HUES6 (cell line): ENCODE measurements around the gene CD93.

Experiments
- H3K27ac ChIP-seq: 2 replicates; pipeline ENCODE4 v1.7.0; 2013; ENCODE audit warnings: low read depth, mild to moderate bottlenecking, low read length, inconsistent platforms
- H3K27me3 ChIP-seq: 2 replicates; pipeline ENCODE4 v1.6.1; 2013; ENCODE audit warnings: low read length; ENCODE audit not compliant: control insufficient read depth, insufficient read depth
- H3K36me3 ChIP-seq: 2 replicates; pipeline ENCODE4 v1.6.1; 2013; ENCODE audit warnings: low read length; ENCODE audit not compliant: control insufficient read depth, insufficient read depth
- H3K4me1 ChIP-seq: 2 replicates; pipeline ENCODE4 v1.6.1; 2013; ENCODE audit warnings: low read length; ENCODE audit not compliant: control insufficient read depth, insufficient read depth
- H3K4me3 ChIP-seq: 2 replicates; pipeline ENCODE4 v1.5.1; 2013; ENCODE audit warnings: low read depth, low read length
- H3K9ac ChIP-seq: one replicate; pipeline ENCODE4 v1.6.1; 2013; ENCODE audit warnings: mild to moderate bottlenecking, low read length
- H3K9me3 ChIP-seq: 2 replicates; pipeline ENCODE4 v1.6.1; 2013; ENCODE audit warnings: low read depth, low read length; ENCODE audit not compliant: control insufficient read depth, insufficient read depth

Gene CD93

GRCh38 chr20:23119456-23120216 is 33.5 kb upstream of the CD93 start:
- no peaks in the 10 kb centered on the region for H3K36me3 ChIP-seq
- no peaks in the 10 kb centered on the region for H3K27me3 ChIP-seq
- no peak overlapping the region for H3K4me3 ChIP-seq
- H3K4me1 ChIP-seq, result peaks cover 2% of the 10 kb centered on the region; the same call in 1 of the 2 replicates
- H3K27ac ChIP-seq, result no peak overlapping the region
- H3K9me3 ChIP-seq, result no peaks in the 10 kb centered on the region
- H3K9ac ChIP-seq, result no peak overlapping the region

- Histone ChIP-seq H3K27ac (no peak overlapping the region), H3K4me1 (peaks cover 2% of the 10 kb centered on the region; the same call in 1 of the 2 replicates), H3K36me3 (no peaks in the 10 kb centered on the region), H3K27me3 (no peaks in the 10 kb centered on the region), H3K4me3 (no peak overlapping the region), H3K9me3 (no peaks in the 10 kb centered on the region), H3K9ac (no peak overlapping the region)
Observed at GRCh38 chr20:23118766-23119165, 32.6 kb upstream of the CD93 start.

GRCh38 chr20:23118144-23118543 is 32.0 kb upstream of the CD93 start:
- Histone ChIP-seq H3K4me3 (no peak overlapping the region), H3K27ac (no peak overlapping the region), H3K4me1 (peaks cover 2% of the 10 kb centered on the region; the same call in 1 of the 2 replicates), H3K27me3 (no peaks in the 10 kb centered on the region), H3K36me3 (no peaks in the 10 kb centered on the region), H3K9ac (no peak overlapping the region), H3K9me3 (no peaks in the 10 kb centered on the region)

- peaks cover 2% of the 10 kb centered on the region; the same call in 1 of the 2 replicates for H3K4me1 ChIP-seq
- H3K9ac ChIP-seq, result no peak overlapping the region
- H3K27me3 ChIP-seq, result no peaks in the 10 kb centered on the region
- no peaks in the 10 kb centered on the region for H3K36me3 ChIP-seq
- H3K4me3 ChIP-seq, result no peak overlapping the region
- no peaks in the 10 kb centered on the region for H3K9me3 ChIP-seq
- no peak overlapping the region for H3K27ac ChIP-seq
Observed at GRCh38 chr20:23117738-23118137, 31.6 kb upstream of the CD93 start.

GRCh38 chr20:23116311-23117089 is 30.4 kb upstream of the CD93 start:
- Histone ChIP-seq H3K27ac (no peak overlapping the region), H3K4me1 (peaks cover 2% of the 10 kb centered on the region; the same call in 1 of the 2 replicates), H3K9me3 (no peaks in the 10 kb centered on the region), H3K36me3 (no peaks in the 10 kb centered on the region), H3K4me3 (no peak overlapping the region), H3K27me3 (no peaks in the 10 kb centered on the region), H3K9ac (no peak overlapping the region)

- Histone ChIP-seq H3K9ac (no peak overlapping the region), H3K4me3 (no peak overlapping the region), H3K4me1 (peaks cover 2% of the 10 kb centered on the region; the same call in 1 of the 2 replicates), H3K27ac (no peak overlapping the region), H3K27me3 (no peaks in the 10 kb centered on the region), H3K9me3 (no peaks in the 10 kb centered on the region), H3K36me3 (no peaks in the 10 kb centered on the region)
Observed at GRCh38 chr20:23115822-23116221, 29.7 kb upstream of the CD93 start.

GRCh38 chr20:23114448-23115082 is 28.4 kb upstream of the CD93 start:
- no peak overlapping the region for H3K9ac ChIP-seq
- no peak overlapping the region for H3K4me3 ChIP-seq
- no peaks in the 10 kb centered on the region for H3K36me3 ChIP-seq
- no peaks in the 10 kb centered on the region for H3K27me3 ChIP-seq
- H3K4me1 ChIP-seq, result peaks cover 2% of the 10 kb centered on the region; the same call in 1 of the 2 replicates
- no peaks in the 10 kb centered on the region for H3K9me3 ChIP-seq
- no peak overlapping the region for H3K27ac ChIP-seq

GRCh38 chr20:23114018-23114417 is 27.9 kb upstream of the CD93 start:
- Histone ChIP-seq H3K27me3 (no peaks in the 10 kb centered on the region), H3K9me3 (no peaks in the 10 kb centered on the region), H3K4me3 (no peak overlapping the region), H3K27ac (no peak overlapping the region), H3K4me1 (peaks cover 2% of the 10 kb centered on the region; the same call in 1 of the 2 replicates), H3K9ac (no peak overlapping the region), H3K36me3 (no peaks in the 10 kb centered on the region)

GRCh38 chr20:23112595-23112994 is 26.5 kb upstream of the CD93 start:
- Histone ChIP-seq H3K4me3 (no peak overlapping the region), H3K27ac (no peak overlapping the region), H3K27me3 (no peaks in the 10 kb centered on the region), H3K36me3 (no peaks in the 10 kb centered on the region), H3K9me3 (no peaks in the 10 kb centered on the region), H3K4me1 (peaks cover 2% of the 10 kb centered on the region; the same call in 1 of the 2 replicates), H3K9ac (no peak overlapping the region)

GRCh38 chr20:23111944-23112342 is 25.8 kb upstream of the CD93 start:
- Histone ChIP-seq H3K4me1 (peaks cover 2% of the 10 kb centered on the region; the same call in 1 of the 2 replicates), H3K27me3 (no peaks in the 10 kb centered on the region), H3K9me3 (no peaks in the 10 kb centered on the region), H3K9ac (no peak overlapping the region), H3K4me3 (no peak overlapping the region), H3K27ac (no peak overlapping the region), H3K36me3 (no peaks in the 10 kb centered on the region)
